H1 (cell line): ENCODE measurements around the gene ACTA2. TPM values are rescaled to one million over a fixed set of nuclear protein-coding genes. Genes with fewer than 3 reads are reported as not detected.

Experiments
- CTCF ChIA-PET: fragments of 300-600 bp; sonication (Branson Sonifier 250); formaldehyde crosslinking; loops from one replicate; lab custom pipeline; 2021; ENCODE audit not compliant: partially characterized antibody; lab: Charles Lee
- POLR2A ChIA-PET: fragments of 300-600 bp; sonication (Branson Sonifier 250); formaldehyde crosslinking; loops from one replicate; lab custom pipeline; 2021; ENCODE audit warnings: inconsistent platforms; ENCODE audit not compliant: partially characterized antibody; lab: Charles Lee
- DNase-seq, 2 experiments: peaks; one replicate each; pipeline versions ENCODE4 v3.0.0 to v3.0.0-alpha.2; 2010 to 2022; ENCODE audit warnings: low spot score in 2 of 2, low read depth in 1 of 2, mixed read lengths in 1 of 2
- FAIRE-seq: peaks from 2 replicates; lab custom pipeline; 2011; peaks lifted over from hg19 to GRCh38; lab: Jason Lieb, UNC
- H2AFZ ChIP-seq: 2 replicates; pipeline ENCODE4 v1.8.1; 2012; ENCODE audit warnings: low read length, inconsistent platforms
- H2AK5ac ChIP-seq: 2 replicates; pipeline ENCODE4 v1.6.1; 2013; ENCODE audit warnings: low read depth, low read length
- H2BK120ac ChIP-seq: replicated peaks from 2 replicates; pipeline ENCODE3; 2013; ENCODE audit warnings: low read depth, low read length, inconsistent platforms
- H2BK12ac ChIP-seq: 2 replicates; pipeline ENCODE4 v1.6.1; 2013; ENCODE audit warnings: low read depth, low read length
- H2BK15ac ChIP-seq: 2 replicates; pipeline ENCODE4 v1.6.1; 2013; ENCODE audit warnings: low read length
- H2BK20ac ChIP-seq: 2 replicates; pipeline ENCODE4 v1.6.1; 2013; ENCODE audit warnings: low read length
- H2BK5ac ChIP-seq: 2 replicates; pipeline ENCODE4 v1.6.1; 2013; ENCODE audit warnings: low read depth, low read length
- H3K14ac ChIP-seq: 2 replicates; pipeline ENCODE4 v1.6.1; 2013; ENCODE audit warnings: inconsistent platforms; ENCODE audit not compliant: insufficient read length
- H3K18ac ChIP-seq: 2 replicates; pipeline ENCODE4 v1.6.1; 2013; ENCODE audit warnings: low read length; ENCODE audit errors: extremely low read depth
- H3K23ac ChIP-seq: 2 replicates; pipeline ENCODE4 v1.6.1; 2013; ENCODE audit warnings: inconsistent platforms; ENCODE audit not compliant: insufficient read length
- H3K23me2 ChIP-seq: 2 replicates; pipeline ENCODE4 v1.6.1; 2013; ENCODE audit warnings: low read depth, low read length
- H3K27ac ChIP-seq: 2 replicates; pipeline ENCODE4 v1.6.1; 2011; ENCODE audit warnings: low read depth, low read length, inconsistent platforms
- H3K27me3 ChIP-seq, 4 experiments: replicated peaks in 1 of 4; 1 replicate in 1 of 4; 2 replicates in 3 of 4; pipeline versions ENCODE4 v1.6.1 to v1.8.1; 2011 to 2013; ENCODE audit warnings: low read length in 3 of 4, mild to moderate bottlenecking in 3 of 4, inconsistent platforms in 2 of 4, mixed read lengths in 2 of 4, moderate library complexity in 1 of 4; ENCODE audit not compliant: control insufficient read depth in 3 of 4, insufficient read depth in 3 of 4; ENCODE audit errors: extremely low read depth in 1 of 4
- H3K36me3 ChIP-seq, 4 experiments: 2 replicates each; pipeline versions ENCODE4 v1.6.1 to v1.8.1; 2011 to 2013; ENCODE audit warnings: mild to moderate bottlenecking in 4 of 4, low read length in 3 of 4, moderate library complexity in 2 of 4, control low read depth in 1 of 4, inconsistent platforms in 1 of 4; ENCODE audit not compliant: insufficient read depth in 4 of 4, control insufficient read depth in 2 of 4
- H3K4ac ChIP-seq: replicated peaks from 2 replicates; pipeline ENCODE3; 2013; ENCODE audit warnings: low read length, low read depth, mixed read lengths, inconsistent platforms; ENCODE audit not compliant: insufficient read length
- H3K4me1 ChIP-seq, 4 experiments: replicated peaks in 1 of 4; 1 replicate in 1 of 4; 2 replicates in 3 of 4; pipeline versions ENCODE4 v1.6.1 to v1.8.1; 2011 to 2013; ENCODE audit warnings: low read length in 3 of 4, inconsistent platforms in 2 of 4, mixed read lengths in 1 of 4; ENCODE audit not compliant: insufficient read depth in 4 of 4, control insufficient read depth in 3 of 4
- H3K4me2 ChIP-seq, 2 experiments: 2 replicates each; pipeline versions ENCODE4 v1.6.1 to v1.8.1; 2011 to 2013; ENCODE audit warnings: low read depth in 2 of 2, low read length in 2 of 2, control low read depth in 1 of 2, inconsistent platforms in 1 of 2, mild to moderate bottlenecking in 1 of 2; ENCODE audit not compliant: insufficient read depth in 1 of 2
- H3K4me3 ChIP-seq, 4 experiments: fragments of 200-600, 300-600 bp in 1 of 4; sonication (generic), shearing (Covaris generic), sonication (Bioruptor Twin) in 1 of 4; 2 replicates each; pipeline versions ENCODE4 v1.5.1 to v1.8.1; 2011 to 2016; ENCODE audit warnings: low read length in 4 of 4, low read depth in 3 of 4, control low read depth in 2 of 4, inconsistent platforms in 2 of 4, mild to moderate bottlenecking in 2 of 4, mixed read lengths in 1 of 4, moderate library complexity in 1 of 4; ENCODE audit not compliant: insufficient read depth in 2 of 4; ENCODE audit errors: extremely low read depth in 1 of 4
- H3K56ac ChIP-seq: replicated peaks from 2 replicates; pipeline ENCODE3; 2013; ENCODE audit warnings: low read depth, mild to moderate bottlenecking, mixed read lengths, low read length, inconsistent platforms; ENCODE audit not compliant: insufficient read length
- H3K79me1 ChIP-seq: 2 replicates; pipeline ENCODE4 v1.6.1; 2013; ENCODE audit warnings: low read depth, low read length, control low read depth
- H3K79me2 ChIP-seq, 2 experiments: 2 replicates each; pipeline versions ENCODE4 v1.6.1 to v1.8.1; 2012 to 2013; ENCODE audit warnings: low read length in 2 of 2, mild to moderate bottlenecking in 2 of 2, inconsistent platforms in 1 of 2; ENCODE audit not compliant: insufficient read depth in 2 of 2, control insufficient read depth in 1 of 2
- H3K9ac ChIP-seq, 4 experiments: replicated peaks in 1 of 4; 1 replicate in 1 of 4; 2 replicates in 3 of 4; pipeline versions ENCODE4 v1.6.1 to v1.8.1; 2011 to 2013; ENCODE audit warnings: low read depth in 3 of 4, low read length in 3 of 4, control low read depth in 2 of 4, mild to moderate bottlenecking in 2 of 4, moderate library complexity in 2 of 4, inconsistent platforms in 1 of 4; ENCODE audit errors: extremely low read depth in 1 of 4
- H3K9me3 ChIP-seq, 2 experiments: 2 replicates each; pipeline versions ENCODE4 v1.6.1 to v1.8.1; 2012 to 2013; ENCODE audit warnings: mild to moderate bottlenecking in 2 of 2, moderate library complexity in 2 of 2, control low read depth in 1 of 2, inconsistent platforms in 1 of 2, low read depth in 1 of 2, low read length in 1 of 2, mixed read lengths in 1 of 2; ENCODE audit not compliant: insufficient read depth in 2 of 2
- H4K20me1 ChIP-seq, 2 experiments: replicated peaks in 1 of 2; 2 replicates each; pipeline versions ENCODE3 to v1.8.1; 2011 to 2013; ENCODE audit warnings: inconsistent platforms in 2 of 2, low read length in 2 of 2, mild to moderate bottlenecking in 1 of 2; ENCODE audit not compliant: insufficient read depth in 2 of 2, control insufficient read depth in 1 of 2
- H4K5ac ChIP-seq: 2 replicates; pipeline ENCODE4 v1.6.1; 2013; ENCODE audit warnings: low read length, low read depth, mixed read lengths, inconsistent platforms; ENCODE audit not compliant: insufficient read length
- H4K8ac ChIP-seq: 2 replicates; pipeline ENCODE4 v1.8.0; 2013; ENCODE audit warnings: mild to moderate bottlenecking, moderate library complexity, low read length, inconsistent platforms; ENCODE audit not compliant: insufficient read depth; ENCODE audit errors: extremely low read depth
- H4K91ac ChIP-seq: replicated peaks from 2 replicates; pipeline ENCODE3; 2013; ENCODE audit warnings: low read length, mixed read lengths, inconsistent platforms; ENCODE audit not compliant: insufficient read length
- BACH1 ChIP-seq: IDR thresholded peaks from 2 replicates; pipeline ENCODE4 v1.6.1; 2012; ENCODE audit warnings: low read length, improper control_type of control experiment
- E2F6 ChIP-seq: IDR thresholded peaks from 2 replicates; pipeline ENCODE4 v1.6.1; 2012; ENCODE audit warnings: inconsistent platforms
- JUN ChIP-seq: IDR thresholded peaks from 2 replicates; pipeline ENCODE4 v1.6.1; 2011; ENCODE audit warnings: low read depth, mild to moderate bottlenecking, improper control_type of control experiment, low read length
- KDM4A ChIP-seq: IDR thresholded peaks from one replicate; pipeline ENCODE4 v1.7.1; 2012; ENCODE audit warnings: low read depth, mild to moderate bottlenecking, moderate library complexity, low read length, inconsistent platforms; ENCODE audit not compliant: severe bottlenecking
- POU5F1 ChIP-seq: IDR thresholded peaks from 2 replicates; pipeline ENCODE4 v1.6.1; 2011; ENCODE audit warnings: low read depth, mild to moderate bottlenecking, low read length, moderate library complexity
- SP1 ChIP-seq: IDR thresholded peaks from 2 replicates; pipeline ENCODE4 v1.6.1; 2011; ENCODE audit warnings: low read depth, low read length
- SUZ12 ChIP-seq: fragments of 200-600 bp; sonication (generic); IDR thresholded peaks from 2 replicates; pipeline ENCODE4 v1.6.1; 2012; ENCODE audit warnings: mild to moderate bottlenecking, inconsistent platforms, low read length, moderate library complexity, mixed read lengths
- USF2 ChIP-seq: IDR thresholded peaks from 2 replicates; pipeline ENCODE4 v1.6.1; 2011; ENCODE audit warnings: low read length, improper control_type of control experiment
- WGBS, 2 experiments: shearing (Covaris generic) in 1 of 2; methylation state at CpG; one replicate each; pipeline versions ENCODE4 v1.1.6 to v1.1.7; 2013 to 2015; ENCODE audit warnings: low lambda C conversion rate in 2 of 2, mixed read lengths in 2 of 2, inconsistent platforms in 1 of 2, low coverage in 1 of 2, missing lambda C conversion rate in 1 of 2; ENCODE audit not compliant: insufficient replicate concordance in 2 of 2, insufficient coverage in 1 of 2, insufficient read length in 1 of 2; ENCODE audit errors: extremely low coverage in 1 of 2, missing lambda C conversion rate in 1 of 2; 5-methylcytosine and 5-hydroxymethylcytosine counted together
- polyA plus RNA-seq, 7 experiments: library from polyadenylated mRNA; depleted of rRNA in 3 of 7; stranded (reverse) in 5 of 7; unstranded in 2 of 7; fragments of >200 nt in 5 of 7; fragments of 200-250 nt in 2 of 7; gene quantifications; 1 replicate in 5 of 7; 2 replicates in 1 of 7; 4 replicates in 1 of 7; pipeline versions ENCODE4 v1.2.1 to v1.2.3, GENCODE V29; 2011 to 2013; ENCODE audit warnings: missing spikeins in 2 of 7, mixed read lengths in 2 of 7
- total RNA-seq: library from RNA; stranded (reverse); fragmentation: NEBNext Ultra II Directional; extraction: Animal tissue kit (Norgen Biotek cat#: 25700); gene quantifications from 2 replicates; pipeline ENCODE4 v1.2.1, GENCODE V29; 2021

Gene ACTA2
- total and polyA plus RNA-seq, 2 of the 8 experiments (the other 6 are each of a cell fraction or from before 2014, with no cell fraction given): 3.5 to 8.9 TPM

GRCh38 chr10:88979153-88979562 is 26.6 kb upstream of the ACTA2 start:
- Histone ChIP-seq H2AFZ (no peak overlapping the region), H4K20me1 (no peaks in the 10 kb centered on the region), H2AK5ac (no peak overlapping the region), H3K9me3 (no peaks in the 10 kb centered on the region), H4K91ac (no peak overlapping the region), H4K5ac (no peak overlapping the region), H3K4me3 (no peak overlapping the region), H3K4me1 (no peaks in the 10 kb centered on the region), H3K27ac (no peak overlapping the region), H3K9ac (no peak overlapping the region), H2BK15ac (no peak overlapping the region), H3K18ac (no peak overlapping the region), H3K23me2 (no peaks in the 10 kb centered on the region), H3K4ac (no peak overlapping the region), H2BK120ac (no peak overlapping the region), H3K27me3 (no peaks in the 10 kb centered on the region), H3K14ac (no peak overlapping the region), H2BK5ac (no peak overlapping the region), H3K23ac (no peak overlapping the region), H2BK12ac (no peak overlapping the region), H3K36me3 (no peaks in the 10 kb centered on the region), H3K4me2 (no peak overlapping the region), H3K79me2 (no peaks in the 10 kb centered on the region), H2BK20ac (no peak overlapping the region), H4K8ac (no peak overlapping the region), H3K56ac (no peak overlapping the region), H3K79me1 (no peaks in the 10 kb centered on the region)
- CTCF ChIA-PET: interaction anchor here (1.0 to 3.3 kb wide), 4 partner anchors 9 to 46 kb away, joined by 3 to 14 read pairs (median 4); partner anchors contain the start of gene FAS
- POLR2A ChIA-PET: no interaction called here
- FAIRE-seq (no peak), DNase-seq (no peak)
- TF ChIP-seq SP1 (no peak), POU5F1 (no peak), USF2 (no peak), JUN (no peak), BACH1 (no peak), KDM4A (no peak), E2F6 (no peak), SUZ12 (no peak)
- 65 to 100% methylated on average over 1 to 5 of the region's 5 CpGs for WGBS, 2 experiments
